Esophagus mucosa (tissue), 1 donor: ENCODE data around the gene GMPS. TPM values are rescaled to one million over a fixed set of nuclear protein-coding genes. Genes with fewer than 3 reads are reported as not detected.
"Not testable (repeated sequence)": the region's sequence is repeated elsewhere in the genome, so short reads cannot be mapped to it uniquely, and the experiment has no call there.

Source experiments
- ATAC-seq: fragments of 200-7000 bp; cut with Tn5 transposase; one replicate; pipeline ENCODE4 v1.9.1; 2020
- total RNA-seq: library from RNA; stranded (reverse); gene quantifications from one replicate; pipeline ENCODE4 v1.2.4, GENCODE V29; 2023
- donor health status: DM: yes; HTN: yes; CAD: no.

GMPS gene
- total RNA-seq = 41.6 TPM

GRCh38 chr3:155870133-155870944 lies at the start of gene GMPS:
GMPS (plus strand) TSS chr3:155870650; CDS start chr3:155870871, 221 bp downstream.
- ATAC-seq = peak; percentile 99

- not testable (repeated sequence) for ATAC-seq
These were observed 41.9 kb upstream of the GMPS start for GRCh38 chr3:155828490-155829098.

- no peak for ATAC-seq
These were observed 34.9 kb upstream of the GMPS start for GRCh38 chr3:155835341-155836071.

- ATAC-seq = no peak
These were observed 26.9 kb upstream of the GMPS start for GRCh38 chr3:155843569-155843968.

GRCh38 chr3:155846119-155846518 lies 24.3 kb upstream of the GMPS start:
- no peak for ATAC-seq

GRCh38 chr3:155847993-155848392 lies 22.5 kb upstream of the GMPS start:
- no peak for ATAC-seq

- not testable (repeated sequence) for ATAC-seq
These were observed 21.0 kb upstream of the GMPS start for GRCh38 chr3:155849404-155849803.

GRCh38 chr3:155852341-155852740 lies 18.1 kb upstream of the GMPS start:
- no peak for ATAC-seq

GRCh38 chr3:155853214-155854140 lies 17.0 kb upstream of the GMPS start:
- ATAC-seq = no peak

- ATAC-seq = peak; percentile 100
These were observed 16.1 kb upstream of the GMPS start, which contains the start of gene SLC33A1 for GRCh38 chr3:155854141-155854940. SLC33A1 (minus strand) TSS chr3:155854427; CDS start chr3:155853997, 430 bp downstream.

GRCh38 chr3:155859859-155860258 lies 10.6 kb upstream of the GMPS start:
- ATAC-seq = no peak

GRCh38 chr3:155860424-155860823 lies 10.0 kb upstream of the GMPS start:
- not testable (repeated sequence) for ATAC-seq

- ATAC-seq = no peak
These were observed 8.8 kb upstream of the GMPS start for GRCh38 chr3:155861476-155862183.

GRCh38 chr3:155862290-155862982 lies 8.0 kb upstream of the GMPS start:
- not testable (repeated sequence) for ATAC-seq

- no peak for ATAC-seq
These were observed 7.2 kb upstream of the GMPS start for GRCh38 chr3:155863072-155863784.

- no peak for ATAC-seq
These were observed 759 bp upstream of the GMPS start for GRCh38 chr3:155869691-155870090.

- ATAC-seq = peak; percentile 40
These were observed 695 bp downstream of the GMPS start for GRCh38 chr3:155870945-155871745.

- ATAC-seq = no peak
These were observed 1.3 kb downstream of the GMPS start for GRCh38 chr3:155871746-155872158.
